ENCODE data around the gene TMBIM1.

Gene TMBIM1

GRCh38 chr2:218244665-218245064 is 47.6 kb downstream of the TMBIM1 start:
- Histone ChIP-seq H3K36me3 (ENCODE audit: control insufficient read depth, insufficient read depth, low read length) (peaks cover 98% of the 10 kb centered on the region), H3K27ac (ENCODE audit: low read depth, low read length, severe bottlenecking) (no peak overlapping the region), H3K4me1 (ENCODE audit: control insufficient read depth, insufficient read depth, low read length, poor library complexity, severe bottlenecking) (no peaks in the 10 kb centered on the region), H3K9me3 (ENCODE audit: control insufficient read depth, low read length) (no peaks in the 10 kb centered on the region), H3K4me3 (ENCODE audit: extremely low read depth, insufficient read depth, low read length, poor library complexity, severe bottlenecking) (no peak overlapping the region)
- WGBS, 2 experiments (ENCODE audit: insufficient coverage in 2 of 2): 100% methylated on average over 1 to 2 of the region's 2 CpGs

DNA sequence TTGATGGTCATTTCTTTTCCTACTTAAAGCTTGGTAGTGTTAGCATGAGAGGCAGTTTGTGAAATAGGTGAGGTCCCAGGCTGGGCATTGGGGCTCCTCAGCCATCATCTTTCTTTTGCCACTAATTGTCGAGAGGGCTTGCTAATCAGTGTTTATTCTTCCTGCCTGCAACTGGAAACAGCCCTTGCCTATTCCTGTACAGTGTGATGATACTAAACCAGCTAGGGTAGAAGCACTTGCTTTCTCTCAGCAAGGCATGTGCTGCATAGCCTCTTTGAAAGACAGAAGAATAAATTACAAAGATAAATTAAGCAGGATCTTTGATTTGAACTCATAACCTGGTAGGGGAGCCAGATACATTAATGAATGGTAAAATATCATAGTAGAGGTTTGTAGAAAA is 48.1 kb downstream of the TMBIM1 start:
- H3K36me3 ChIP-seq (ENCODE audit: control insufficient read depth, insufficient read depth, low read length): peaks cover 98% of the 10 kb centered on the region
- H3K27ac ChIP-seq (ENCODE audit: low read depth, low read length, severe bottlenecking): no peak overlapping the region
- no peak overlapping the region for H3K4me3 ChIP-seq (ENCODE audit: extremely low read depth, insufficient read depth, low read length, poor library complexity, severe bottlenecking)
- no peaks in the 10 kb centered on the region for H3K9me3 ChIP-seq (ENCODE audit: control insufficient read depth, low read length)
- WGBS, 2 experiments (ENCODE audit: insufficient coverage in 2 of 2): 86% methylated on average over 1 of the region's 1 CpG; no CpG with 5 or more reads in 1 of the 2 experiments
- H3K4me1 ChIP-seq (ENCODE audit: control insufficient read depth, insufficient read depth, low read length, poor library complexity, severe bottlenecking): no peaks in the 10 kb centered on the region

- 100% methylated on average over 1 of the region's 1 CpG; no CpG with 5 or more reads in 1 of the 2 experiments for WGBS, 2 experiments (ENCODE audit: insufficient coverage in 2 of 2)
- no peaks in the 10 kb centered on the region for H3K9me3 ChIP-seq (ENCODE audit: control insufficient read depth, low read length)
- H3K27ac ChIP-seq (ENCODE audit: low read depth, low read length, severe bottlenecking): no peak overlapping the region
- H3K36me3 ChIP-seq (ENCODE audit: control insufficient read depth, insufficient read depth, low read length): peaks cover 96% of the 10 kb centered on the region
- no peaks in the 10 kb centered on the region for H3K4me1 ChIP-seq (ENCODE audit: control insufficient read depth, insufficient read depth, low read length, poor library complexity, severe bottlenecking)
- no peak overlapping the region for H3K4me3 ChIP-seq (ENCODE audit: extremely low read depth, insufficient read depth, low read length, poor library complexity, severe bottlenecking)
Observed at GRCh38 chr2:218238887-218239286, 53.4 kb downstream of the TMBIM1 start.

- no peak overlapping the region for H3K27ac ChIP-seq (ENCODE audit: low read depth, low read length, severe bottlenecking)
- H3K36me3 ChIP-seq (ENCODE audit: control insufficient read depth, insufficient read depth, low read length): peaks cover 97% of the 10 kb centered on the region
- H3K4me3 ChIP-seq (ENCODE audit: extremely low read depth, insufficient read depth, low read length, poor library complexity, severe bottlenecking): no peak overlapping the region
- WGBS, 2 experiments (ENCODE audit: insufficient coverage in 2 of 2): 88 to 100% methylated on average over 3 of the region's 4 CpGs
- no peaks in the 10 kb centered on the region for H3K4me1 ChIP-seq (ENCODE audit: control insufficient read depth, insufficient read depth, low read length, poor library complexity, severe bottlenecking)
- no peaks in the 10 kb centered on the region for H3K9me3 ChIP-seq (ENCODE audit: control insufficient read depth, low read length)
Observed at GRCh38 chr2:218236829-218237228, 55.5 kb downstream of the TMBIM1 start.

- H3K4me1 ChIP-seq (ENCODE audit: control insufficient read depth, insufficient read depth, low read length, poor library complexity, severe bottlenecking): peaks cover 3% of the 10 kb centered on the region
- no peaks in the 10 kb centered on the region for H3K9me3 ChIP-seq (ENCODE audit: control insufficient read depth, low read length)
- no peak overlapping the region for H3K4me3 ChIP-seq (ENCODE audit: extremely low read depth, insufficient read depth, low read length, poor library complexity, severe bottlenecking)
- no peak overlapping the region for H3K27ac ChIP-seq (ENCODE audit: low read depth, low read length, severe bottlenecking)
- peaks cover 97% of the 10 kb centered on the region for H3K36me3 ChIP-seq (ENCODE audit: control insufficient read depth, insufficient read depth, low read length)
- 100% methylated on average over 1 of the region's 2 CpGs; no CpG with 5 or more reads in 1 of the 2 experiments for WGBS, 2 experiments (ENCODE audit: insufficient coverage in 2 of 2)
Observed at GRCh38 chr2:218235017-218235416, 57.3 kb downstream of the TMBIM1 start.

DNA sequence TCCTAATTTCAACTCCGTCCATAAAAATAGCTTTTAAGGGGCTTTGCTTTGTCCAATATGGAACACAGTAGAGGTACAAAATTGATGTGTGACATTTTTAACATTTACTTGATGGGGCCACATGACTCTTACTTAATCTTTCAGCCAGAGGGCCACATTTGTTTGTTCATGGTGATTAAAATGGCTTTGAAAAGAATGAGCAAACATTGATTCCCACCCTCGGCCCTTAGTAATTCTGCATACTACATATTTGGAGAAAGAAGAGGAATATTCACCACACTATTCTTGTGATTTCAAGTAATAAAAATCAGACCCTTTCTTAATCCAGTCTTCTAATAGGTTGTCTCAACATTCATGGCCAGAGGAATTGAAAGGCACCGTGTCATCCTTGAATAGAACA is 57.8 kb downstream of the TMBIM1 start:
- Histone ChIP-seq H3K27ac (ENCODE audit: low read depth, low read length, severe bottlenecking) (no peak overlapping the region), H3K4me3 (ENCODE audit: extremely low read depth, insufficient read depth, low read length, poor library complexity, severe bottlenecking) (no peak overlapping the region), H3K36me3 (ENCODE audit: control insufficient read depth, insufficient read depth, low read length) (peaks cover 97% of the 10 kb centered on the region), H3K4me1 (ENCODE audit: control insufficient read depth, insufficient read depth, low read length, poor library complexity, severe bottlenecking) (peaks cover 5% of the 10 kb centered on the region), H3K9me3 (ENCODE audit: control insufficient read depth, low read length) (no peaks in the 10 kb centered on the region)
- 100% methylated on average over 1 of the region's 3 CpGs; no CpG with 5 or more reads in 1 of the 2 experiments for WGBS, 2 experiments (ENCODE audit: insufficient coverage in 2 of 2)

DNA sequence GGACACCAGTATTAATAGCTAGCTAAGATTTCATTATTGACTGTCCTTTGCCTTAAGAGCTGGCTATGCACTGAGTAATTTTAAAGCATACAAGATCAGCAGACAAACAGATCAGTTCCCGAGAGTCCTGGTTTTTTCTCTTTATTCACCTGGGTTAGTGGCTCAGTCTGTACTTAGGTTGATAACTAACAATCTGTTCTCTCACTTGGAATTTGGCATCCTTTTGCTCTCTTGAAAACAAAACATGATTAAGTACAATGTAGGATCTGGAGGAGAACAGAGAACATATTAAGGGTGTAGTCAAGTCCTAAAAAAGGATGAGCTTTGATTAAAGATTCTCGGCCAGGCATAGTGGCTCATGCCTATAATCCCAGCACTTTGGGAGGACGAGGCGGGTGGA is 58.8 kb downstream of the TMBIM1 start:
- H3K9me3 ChIP-seq (ENCODE audit: control insufficient read depth, low read length): no peaks in the 10 kb centered on the region
- 94 to 100% methylated on average over 3 to 4 of the region's 4 CpGs for WGBS, 2 experiments (ENCODE audit: insufficient coverage in 2 of 2)
- H3K27ac ChIP-seq (ENCODE audit: low read depth, low read length, severe bottlenecking): no peak overlapping the region
- no peak overlapping the region for H3K4me3 ChIP-seq (ENCODE audit: extremely low read depth, insufficient read depth, low read length, poor library complexity, severe bottlenecking)
- H3K4me1 ChIP-seq (ENCODE audit: control insufficient read depth, insufficient read depth, low read length, poor library complexity, severe bottlenecking): peaks cover 12% of the 10 kb centered on the region
- H3K36me3 ChIP-seq (ENCODE audit: control insufficient read depth, insufficient read depth, low read length): peaks cover 94% of the 10 kb centered on the region

DNA sequence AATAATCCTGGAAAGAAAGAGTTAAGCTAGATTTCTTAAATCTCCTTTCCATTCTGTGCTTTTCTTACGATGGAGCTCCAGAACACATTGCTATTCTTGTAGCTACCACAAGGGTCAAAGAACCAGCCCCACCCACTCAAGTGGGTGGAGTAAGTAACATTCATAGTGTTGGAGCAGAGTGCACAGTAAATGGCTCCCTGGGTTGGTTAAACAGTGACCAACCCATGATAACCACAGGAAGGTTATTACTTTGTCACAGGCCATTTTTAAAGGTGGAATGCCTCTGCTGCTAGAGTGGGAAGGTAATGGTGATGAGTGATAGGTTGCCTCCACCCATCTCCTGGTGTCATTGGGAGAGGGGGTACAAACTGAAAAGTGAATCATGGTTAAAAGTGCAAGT is 61.4 kb downstream of the TMBIM1 start:
- no peak overlapping the region for H3K27ac ChIP-seq (ENCODE audit: low read depth, low read length, severe bottlenecking)
- no peaks in the 10 kb centered on the region for H3K9me3 ChIP-seq (ENCODE audit: control insufficient read depth, low read length)
- no CpG with 5 or more reads among the region's 1 CpG for WGBS, 2 experiments (ENCODE audit: insufficient coverage in 2 of 2)
- peaks cover 97% of the 10 kb centered on the region for H3K36me3 ChIP-seq (ENCODE audit: control insufficient read depth, insufficient read depth, low read length)
- peaks cover 21% of the 10 kb centered on the region for H3K4me1 ChIP-seq (ENCODE audit: control insufficient read depth, insufficient read depth, low read length, poor library complexity, severe bottlenecking)
- H3K4me3 ChIP-seq (ENCODE audit: extremely low read depth, insufficient read depth, low read length, poor library complexity, severe bottlenecking): no peak overlapping the region

- Histone ChIP-seq H3K9me3 (ENCODE audit: control insufficient read depth, low read length) (no peaks in the 10 kb centered on the region), H3K4me3 (ENCODE audit: extremely low read depth, insufficient read depth, low read length, poor library complexity, severe bottlenecking) (no peak overlapping the region), H3K27ac (ENCODE audit: low read depth, low read length, severe bottlenecking) (no peak overlapping the region), H3K4me1 (ENCODE audit: control insufficient read depth, insufficient read depth, low read length, poor library complexity, severe bottlenecking) (peaks cover 21% of the 10 kb centered on the region), H3K36me3 (ENCODE audit: control insufficient read depth, insufficient read depth, low read length) (peaks cover 97% of the 10 kb centered on the region)
- WGBS, 2 experiments (ENCODE audit: insufficient coverage in 2 of 2): 88 to 97% methylated on average over 3 to 4 of the region's 4 CpGs
Observed at GRCh38 chr2:218229851-218230250, 62.5 kb downstream of the TMBIM1 start.

DNA sequence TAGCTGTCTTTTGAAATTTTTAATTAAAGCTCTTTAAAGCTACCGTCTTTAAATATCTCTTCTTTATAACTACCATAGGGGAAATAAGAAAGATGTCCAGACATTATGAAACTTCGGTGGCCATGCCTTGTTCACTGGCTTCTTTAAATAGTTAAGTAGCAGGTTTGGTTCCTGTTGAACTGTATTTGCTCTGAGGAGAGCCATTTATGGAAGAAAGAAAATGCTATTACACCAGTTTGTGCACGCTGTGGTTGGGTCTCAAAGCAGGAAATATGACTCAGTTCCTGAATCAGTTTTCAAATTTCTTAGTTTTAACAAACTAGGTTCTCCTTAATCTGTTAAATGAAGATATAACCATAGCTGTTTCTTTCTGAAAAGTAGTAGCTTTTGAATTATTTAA is 63.1 kb downstream of the TMBIM1 start:
- H3K4me1 ChIP-seq (ENCODE audit: control insufficient read depth, insufficient read depth, low read length, poor library complexity, severe bottlenecking): peaks cover 21% of the 10 kb centered on the region
- H3K9me3 ChIP-seq (ENCODE audit: control insufficient read depth, low read length): no peaks in the 10 kb centered on the region
- 60 to 100% methylated on average over 1 of the region's 3 CpGs for WGBS, 2 experiments (ENCODE audit: insufficient coverage in 2 of 2)
- H3K36me3 ChIP-seq (ENCODE audit: control insufficient read depth, insufficient read depth, low read length): peaks cover 97% of the 10 kb centered on the region
- H3K27ac ChIP-seq (ENCODE audit: low read depth, low read length, severe bottlenecking): peak overlapping the region; percentile 37
- no peak overlapping the region for H3K4me3 ChIP-seq (ENCODE audit: extremely low read depth, insufficient read depth, low read length, poor library complexity, severe bottlenecking)

DNA sequence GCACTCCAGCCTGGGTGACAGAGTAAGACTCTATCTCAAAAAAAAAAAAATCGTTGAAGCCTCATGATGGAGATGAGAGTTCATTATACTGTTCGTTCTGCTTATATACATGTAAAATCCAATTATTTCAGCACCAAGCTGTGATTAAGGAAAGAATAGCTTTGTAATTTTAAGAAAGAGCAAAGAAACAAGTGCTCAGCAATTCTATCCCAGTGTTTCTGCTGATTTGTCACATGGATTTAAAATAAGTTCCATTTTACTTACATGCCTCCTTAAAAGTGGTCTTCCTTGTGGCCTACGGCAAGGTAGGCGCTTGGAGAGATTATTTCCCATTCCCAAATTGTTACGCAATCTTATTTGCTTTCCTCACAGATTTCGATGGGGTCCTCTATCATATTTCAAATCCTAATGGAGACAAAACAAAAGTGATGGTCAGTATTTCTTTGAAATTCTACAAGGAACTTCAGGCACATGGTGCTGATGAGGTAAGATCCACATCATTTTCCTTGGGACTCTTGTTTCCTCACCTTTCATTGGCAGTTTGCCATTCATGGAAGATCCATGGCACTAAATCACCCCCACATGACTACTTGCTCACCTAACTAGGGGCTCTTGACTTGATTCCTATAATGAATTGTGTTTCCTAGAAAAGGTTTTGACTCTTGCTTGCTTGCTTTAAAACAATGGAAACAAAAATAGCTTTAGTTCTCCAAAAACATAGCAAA is 63.8 kb downstream of the TMBIM1 start:
- Histone ChIP-seq H3K9me3 (ENCODE audit: control insufficient read depth, low read length) (no peaks in the 10 kb centered on the region), H3K36me3 (ENCODE audit: control insufficient read depth, insufficient read depth, low read length) (peaks cover 97% of the 10 kb centered on the region), H3K27ac (ENCODE audit: low read depth, low read length, severe bottlenecking) (peak overlapping the region; percentile 37), H3K4me3 (ENCODE audit: extremely low read depth, insufficient read depth, low read length, poor library complexity, severe bottlenecking) (no peak overlapping the region), H3K4me1 (ENCODE audit: control insufficient read depth, insufficient read depth, low read length, poor library complexity, severe bottlenecking) (peaks cover 21% of the 10 kb centered on the region)
- 95 to 100% methylated on average over 1 to 2 of the region's 6 CpGs for WGBS, 2 experiments (ENCODE audit: insufficient coverage in 2 of 2)
